Neuron (in vitro differentiated cells): ENCODE data around the gene NBPF15.
"Not testable (repeated sequence)": the region's sequence is repeated elsewhere in the genome, so short reads cannot be mapped to it uniquely, and the experiment has no call there.

ENCODE experiments used
- H2AFZ ChIP-seq: one replicate; pipeline ENCODE4 v1.6.1; 2013; ENCODE audit warnings: low read depth, mild to moderate bottlenecking, inconsistent platforms, low read length, moderate library complexity
- H3K27me3 ChIP-seq: one replicate; pipeline ENCODE4 v1.6.1; 2013; ENCODE audit warnings: low read length; ENCODE audit not compliant: insufficient read depth
- H3K36me3 ChIP-seq: one replicate; pipeline ENCODE4 v1.6.1; 2013; ENCODE audit warnings: low read length; ENCODE audit not compliant: insufficient read depth
- H3K4me1 ChIP-seq: one replicate; pipeline ENCODE4 v1.6.1; 2013; ENCODE audit warnings: low read length; ENCODE audit not compliant: insufficient read depth
- H3K4me3 ChIP-seq: 2 replicates; pipeline ENCODE4 v1.5.1; 2013; ENCODE audit warnings: mild to moderate bottlenecking, low read length, moderate library complexity
- H3K9me3 ChIP-seq: one replicate; pipeline ENCODE4 v1.6.1; 2013; ENCODE audit warnings: low read length

Gene NBPF15, protein sequence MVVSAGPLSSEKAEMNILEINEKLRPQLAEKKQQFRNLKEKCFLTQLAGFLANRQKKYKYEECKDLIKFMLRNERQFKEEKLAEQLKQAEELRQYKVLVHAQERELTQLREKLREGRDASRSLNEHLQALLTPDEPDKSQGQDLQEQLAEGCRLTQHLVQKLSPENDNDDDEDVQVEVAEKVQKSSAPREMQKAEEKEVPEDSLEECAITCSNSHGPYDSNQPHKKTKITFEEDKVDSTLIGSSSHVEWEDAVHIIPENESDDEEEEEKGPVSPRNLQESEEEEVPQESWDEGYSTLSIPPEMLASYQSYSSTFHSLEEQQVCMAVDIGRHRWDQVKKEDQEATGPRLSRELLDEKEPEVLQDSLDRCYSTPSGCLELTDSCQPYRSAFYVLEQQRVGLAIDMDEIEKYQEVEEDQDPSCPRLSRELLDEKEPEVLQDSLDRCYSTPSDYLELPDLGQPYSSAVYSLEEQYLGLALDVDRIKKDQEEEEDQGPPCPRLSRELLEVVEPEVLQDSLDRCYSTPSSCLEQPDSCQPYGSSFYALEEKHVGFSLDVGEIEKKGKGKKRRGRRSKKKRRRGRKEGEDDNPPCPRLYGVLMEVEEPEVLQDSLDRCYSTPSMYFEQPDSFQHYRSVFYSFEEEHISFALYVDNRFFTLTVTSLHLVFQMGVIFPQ

DNA sequence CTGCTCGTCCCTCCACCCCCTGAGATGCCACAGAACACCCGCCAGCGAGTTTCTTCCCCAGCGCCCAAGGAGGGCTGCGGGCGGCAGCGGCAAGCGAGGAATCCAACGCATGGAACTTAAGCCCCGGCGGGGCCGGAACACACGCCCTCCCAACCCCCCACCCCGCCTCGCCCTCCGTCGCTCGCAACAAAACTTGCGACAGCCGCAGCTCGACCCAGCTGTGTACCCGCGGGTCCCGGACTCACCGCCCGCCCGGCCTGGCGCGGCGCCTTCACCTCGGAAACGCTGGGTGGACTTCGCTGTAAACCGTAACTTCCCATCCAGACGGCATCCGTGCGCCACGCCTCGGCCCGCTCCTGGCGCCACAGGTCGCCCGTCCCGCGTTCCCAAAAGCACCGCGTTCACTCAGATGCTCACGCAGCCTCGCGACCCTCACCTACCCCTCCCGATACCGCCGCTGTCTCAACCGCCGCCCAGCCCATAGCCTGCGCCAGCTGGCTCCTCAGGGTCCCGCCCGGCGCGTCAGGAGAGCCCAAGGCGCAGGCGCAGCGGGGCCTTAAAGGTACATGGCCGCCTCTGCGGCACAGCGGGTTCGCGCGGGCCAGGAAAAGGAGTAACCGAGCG lies at the start of gene NBPF15:
Gene NBPF15, minus strand, starts transcription at position 534 of the 624 bp plus-strand sequence. CDS start 21,666 bp downstream, outside the sequence.
- H3K9me3 ChIP-seq, H3K27me3 ChIP-seq, H2AFZ ChIP-seq, H3K4me1 ChIP-seq, H3K36me3 ChIP-seq: not testable (repeated sequence)
- peak within 1 kb of the TSS; percentile 68 for H3K4me3 ChIP-seq

DNA sequence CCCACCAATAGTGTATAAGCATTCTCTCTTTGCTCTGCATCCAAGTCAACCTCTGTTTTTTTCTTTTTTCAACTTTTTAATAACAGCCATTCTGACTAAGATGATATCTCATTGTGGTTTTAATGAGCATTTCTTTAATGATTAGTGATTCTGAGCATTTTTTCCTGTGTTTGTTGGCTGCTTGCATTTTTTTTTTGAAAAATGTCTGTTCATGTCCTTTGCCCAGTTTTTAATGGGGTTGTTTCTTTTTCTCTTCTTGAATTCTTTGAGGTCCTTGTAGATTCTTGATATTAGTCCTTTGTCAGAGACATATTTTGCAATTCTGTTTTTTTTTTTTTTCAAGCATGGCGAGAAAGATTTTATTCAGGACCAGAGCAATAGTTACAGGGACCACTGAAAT lies 35.0 kb upstream of the NBPF15 start:
- H2AFZ ChIP-seq, H3K4me1 ChIP-seq, H3K4me3 ChIP-seq, H3K9me3 ChIP-seq, H3K27me3 ChIP-seq, H3K36me3 ChIP-seq: not testable (repeated sequence)

DNA sequence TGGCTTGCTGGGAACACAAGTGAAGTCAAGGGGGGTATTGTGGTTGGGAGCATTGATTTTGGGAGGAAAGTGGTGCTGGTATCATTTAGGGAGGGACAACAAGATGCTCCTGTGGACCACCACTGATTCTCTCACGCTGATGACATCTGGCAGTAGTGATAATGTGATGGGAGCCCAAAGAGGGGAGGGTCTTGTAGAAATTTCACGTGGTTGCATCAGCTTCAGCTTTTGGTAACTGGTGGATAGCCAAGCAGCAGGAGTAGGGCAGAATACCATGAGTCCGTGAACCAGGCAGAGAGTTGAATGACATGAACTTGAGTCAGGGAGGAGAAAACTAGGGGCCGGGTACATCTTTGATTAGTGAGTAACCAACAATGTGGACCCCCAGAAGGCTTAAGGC lies 32.7 kb upstream of the NBPF15 start:
- H3K4me1 ChIP-seq, H2AFZ ChIP-seq, H3K4me3 ChIP-seq, H3K36me3 ChIP-seq, H3K9me3 ChIP-seq, H3K27me3 ChIP-seq: not testable (repeated sequence)

DNA sequence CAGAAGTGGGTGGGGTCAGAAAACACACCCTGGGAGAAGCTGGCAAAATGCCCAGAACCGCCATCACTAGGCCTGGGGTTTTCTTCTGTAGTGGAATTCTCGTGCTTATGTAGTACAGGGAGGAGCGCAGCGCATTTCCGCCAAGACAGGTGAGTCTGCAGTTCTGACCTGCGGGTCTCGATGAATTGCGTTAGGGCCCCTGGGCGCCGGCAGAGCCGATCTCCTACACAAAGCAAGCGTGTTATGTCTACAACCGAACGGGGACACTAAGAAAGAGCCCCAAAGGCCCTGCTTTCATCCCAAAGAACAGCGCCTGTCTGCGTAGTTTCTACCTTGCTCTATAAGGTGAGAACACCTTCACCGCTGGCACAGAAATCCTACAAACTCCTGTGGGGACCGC lies 28.9 kb upstream of the NBPF15 start:
- not testable (repeated sequence) for H3K36me3 ChIP-seq, H3K4me1 ChIP-seq, H3K4me3 ChIP-seq, H3K27me3 ChIP-seq, H3K9me3 ChIP-seq, H2AFZ ChIP-seq

DNA sequence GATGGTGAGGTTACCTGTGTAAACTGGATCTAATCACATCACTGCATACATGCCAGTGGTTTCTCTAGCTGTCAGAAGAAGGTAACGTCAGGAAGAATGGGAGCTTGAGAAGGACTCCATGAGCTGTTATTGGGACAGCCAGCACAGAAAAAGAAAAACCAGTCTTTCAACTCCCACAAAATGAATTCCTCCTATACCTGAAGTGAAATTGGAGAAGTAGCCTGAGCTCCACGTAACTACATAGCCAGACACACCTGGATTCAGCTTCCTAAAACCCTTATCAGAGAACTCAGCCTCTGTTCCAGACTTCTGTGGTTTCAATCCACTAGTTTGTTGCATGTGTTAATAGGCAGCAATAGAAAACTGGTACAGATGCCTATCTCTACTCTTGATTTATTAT lies 25.5 kb upstream of the NBPF15 start:
- H3K9me3 ChIP-seq: not testable (repeated sequence)

DNA sequence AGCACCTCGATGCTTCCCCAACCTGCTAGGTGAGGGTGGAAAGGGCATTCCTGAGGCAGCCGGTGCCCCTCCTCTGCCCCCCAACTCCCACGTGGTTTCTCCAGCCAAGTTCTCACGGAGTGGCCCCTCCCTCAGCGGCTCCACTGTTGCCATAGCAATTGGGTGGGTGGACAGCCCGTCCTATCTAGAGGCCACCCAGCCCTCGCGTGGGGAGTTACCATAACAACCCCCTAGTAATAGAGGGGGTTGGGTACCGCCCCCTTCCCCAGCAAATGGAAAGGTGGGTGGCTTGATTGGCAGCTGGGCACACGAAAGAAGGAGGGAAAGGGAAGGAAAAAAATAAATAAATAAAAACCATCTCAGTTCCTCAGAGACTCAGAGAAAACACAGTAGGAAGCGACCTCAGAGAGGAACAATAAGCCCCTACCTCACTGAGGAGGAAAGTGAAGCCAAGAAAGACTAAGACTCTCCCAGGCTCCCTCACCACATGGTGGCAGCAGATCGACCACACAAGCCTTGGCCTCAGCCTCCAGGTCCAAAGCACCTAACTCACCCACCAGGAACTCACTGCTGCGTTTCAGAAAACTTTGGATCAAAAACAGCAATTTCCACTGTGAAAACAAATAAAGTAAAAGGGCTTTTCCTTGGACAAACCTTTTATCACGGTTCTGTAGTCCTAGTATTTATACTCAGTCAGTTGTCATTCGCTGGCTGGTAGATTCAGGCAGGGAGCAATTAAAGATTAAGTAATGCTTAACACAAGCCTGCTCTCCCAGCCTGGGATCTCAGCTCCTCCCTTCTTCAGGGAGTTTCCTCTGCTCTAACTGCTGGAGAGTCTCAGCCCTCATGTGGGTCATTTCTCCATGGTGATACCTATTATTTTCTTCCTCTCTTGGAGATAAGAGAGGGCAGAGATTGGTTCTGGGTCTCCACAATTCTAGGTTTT lies 23.9 kb upstream of the NBPF15 start:
- not testable (repeated sequence) for H3K4me1 ChIP-seq, H3K4me3 ChIP-seq, H2AFZ ChIP-seq, H3K9me3 ChIP-seq, H3K36me3 ChIP-seq, H3K27me3 ChIP-seq

More for the DNA sequence above, 25.5 kb upstream of the NBPF15 start:
- H2AFZ ChIP-seq, H3K36me3 ChIP-seq, H3K4me1 ChIP-seq, H3K27me3 ChIP-seq, H3K4me3 ChIP-seq: not testable (repeated sequence)

DNA sequence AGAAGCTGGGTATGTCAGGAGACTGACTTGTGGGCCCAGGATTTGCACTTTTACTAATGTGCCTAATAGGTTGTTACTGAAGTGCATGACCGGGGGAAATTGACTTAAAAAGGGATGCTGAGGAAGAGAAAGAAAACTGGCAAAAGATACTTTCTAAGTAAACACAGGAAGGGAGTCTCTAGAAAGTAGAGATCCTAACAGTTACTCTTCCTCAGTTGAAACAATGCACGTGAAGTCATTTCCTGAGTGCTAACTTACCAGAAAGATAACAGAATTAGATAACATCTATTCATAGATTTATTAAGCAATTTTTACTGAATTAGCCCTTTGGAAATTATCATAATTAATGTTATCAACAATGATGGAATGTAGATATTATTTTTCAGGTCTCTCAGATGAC lies 12.4 kb upstream of the NBPF15 start:
- not testable (repeated sequence) for H3K36me3 ChIP-seq, H3K4me1 ChIP-seq, H3K4me3 ChIP-seq, H3K9me3 ChIP-seq, H2AFZ ChIP-seq, H3K27me3 ChIP-seq

DNA sequence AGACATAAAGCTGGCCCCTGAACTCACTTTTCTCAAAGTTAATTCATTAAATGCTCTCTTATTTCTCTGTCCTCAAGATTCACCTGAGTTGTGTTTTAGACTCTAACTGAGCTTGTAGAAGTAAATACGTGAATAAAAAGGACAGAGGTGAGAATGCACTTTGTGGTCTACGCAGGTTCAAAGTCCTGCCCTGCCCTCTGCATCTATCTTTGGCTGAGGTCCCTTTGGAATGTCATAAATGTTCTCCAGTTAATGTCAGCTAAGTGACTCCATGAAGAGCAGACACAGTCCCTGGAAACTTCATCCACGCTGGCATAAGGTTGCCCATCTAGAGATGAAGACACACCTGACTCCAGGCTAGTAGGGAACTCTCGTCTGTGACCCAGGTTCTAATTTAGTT lies 10.0 kb upstream of the NBPF15 start:
- H3K4me1 ChIP-seq, H3K9me3 ChIP-seq, H3K36me3 ChIP-seq, H2AFZ ChIP-seq, H3K4me3 ChIP-seq, H3K27me3 ChIP-seq: not testable (repeated sequence)

DNA sequence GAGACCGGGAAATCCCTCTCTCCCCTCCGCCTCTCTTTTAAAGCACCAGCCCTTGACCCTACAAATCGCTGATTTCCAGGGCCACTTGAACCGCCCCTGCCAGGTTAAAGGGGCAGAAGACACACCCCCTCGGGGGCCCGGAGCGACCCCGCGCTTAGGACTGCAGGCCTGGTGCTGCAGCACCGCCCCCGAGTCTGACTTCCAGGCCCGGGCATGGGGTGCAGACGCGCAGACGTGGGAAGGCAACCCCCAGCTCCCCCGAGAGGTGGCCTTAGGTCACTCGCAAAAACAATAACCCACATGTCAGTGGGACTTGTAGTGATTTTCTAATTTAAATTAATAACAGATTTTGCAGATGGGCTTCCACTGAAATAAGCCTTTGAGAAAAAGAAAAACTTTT lies 309 bp upstream of the NBPF15 start:
- not testable (repeated sequence) for H2AFZ ChIP-seq, H3K4me1 ChIP-seq, H3K9me3 ChIP-seq, H3K36me3 ChIP-seq, H3K4me3 ChIP-seq, H3K27me3 ChIP-seq

DNA sequence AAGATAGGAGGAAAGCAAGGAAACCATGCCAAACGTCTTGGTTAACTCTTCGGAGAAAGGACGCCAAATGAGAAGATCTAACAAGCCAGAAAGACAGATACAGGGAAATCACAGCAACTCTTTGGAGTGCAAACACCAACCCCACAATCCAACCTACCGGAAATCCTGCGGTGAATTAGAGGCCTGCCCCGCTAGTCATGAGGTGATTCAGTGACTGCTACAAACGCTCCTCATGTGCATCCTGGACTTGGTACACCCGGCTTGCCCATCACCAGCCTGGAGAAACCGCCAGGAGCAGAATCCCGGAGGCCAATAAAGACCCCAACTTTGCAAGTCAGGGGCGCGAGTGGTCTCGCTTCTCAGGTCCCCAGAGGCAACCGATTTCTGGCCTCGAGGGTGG lies 783 bp downstream of the NBPF15 start:
- H3K4me1 ChIP-seq, H2AFZ ChIP-seq, H3K36me3 ChIP-seq, H3K9me3 ChIP-seq, H3K27me3 ChIP-seq: not testable (repeated sequence)
- H3K4me3 ChIP-seq: peak overlapping the region; percentile 68

DNA sequence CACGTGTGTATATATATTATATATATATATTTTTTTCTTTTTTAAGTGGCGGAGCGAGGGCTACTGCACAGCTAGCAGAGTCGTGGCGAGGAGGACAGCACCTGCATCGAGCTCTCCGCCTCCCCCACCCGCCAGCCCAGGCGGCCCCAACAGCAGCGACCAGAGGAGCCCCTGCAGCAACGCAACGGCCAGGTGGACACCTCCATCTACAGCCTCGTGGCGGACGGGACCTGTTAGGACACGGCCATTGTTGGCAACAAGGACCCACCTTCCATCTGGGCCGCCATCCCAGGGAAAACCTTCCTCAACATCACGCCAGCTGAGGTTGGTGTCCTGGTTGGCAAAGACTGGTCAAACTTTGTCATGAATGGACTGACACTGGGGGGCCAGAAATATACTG lies 19.1 kb downstream of the NBPF15 start:
- not testable (repeated sequence) for H3K9me3 ChIP-seq, H3K4me1 ChIP-seq, H3K36me3 ChIP-seq, H3K4me3 ChIP-seq, H2AFZ ChIP-seq, H3K27me3 ChIP-seq

DNA sequence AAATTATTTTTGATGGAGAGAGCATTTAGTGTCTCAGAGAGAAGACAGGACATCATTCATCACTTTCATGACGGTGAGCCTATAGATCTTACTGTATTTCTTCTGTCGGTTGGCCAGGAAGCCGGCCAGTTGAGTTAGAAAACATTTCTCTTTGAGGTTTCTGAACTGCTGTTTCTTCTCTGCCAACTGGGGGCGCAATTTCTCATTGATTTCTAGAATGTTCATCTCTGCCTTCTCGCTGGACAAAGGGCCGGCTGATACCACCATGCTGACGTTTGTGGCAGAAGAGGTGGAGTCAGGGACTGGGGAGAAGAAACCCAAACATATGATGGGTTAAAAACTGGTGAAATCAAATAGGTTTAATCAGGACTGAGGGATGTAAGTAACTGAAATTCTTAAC lies 21.7 kb downstream of the NBPF15 start:
- not testable (repeated sequence) for H2AFZ ChIP-seq, H3K4me3 ChIP-seq, H3K4me1 ChIP-seq, H3K9me3 ChIP-seq, H3K36me3 ChIP-seq, H3K27me3 ChIP-seq
